Esophagus muscularis mucosa (tissue), 4 donors: ENCODE results near the gene CEP85. TPM values are rescaled to one million over a fixed set of nuclear protein-coding genes. Genes with fewer than 3 reads are reported as not detected.
A peak's percentile ranks its signal among the peaks of the same experiment; 100 is the strongest.

Experiments used
- DNase-seq: peaks from one replicate; pipeline ENCODE4 v3.0.0-alpha.2; 2017; ENCODE audit errors: extremely low spot score
- H3K27ac ChIP-seq, 4 donors: fragments of 200-600 bp; sonication (generic); replicated peaks in 1 of 4; 1 replicate in 3 of 4; 2 replicates in 1 of 4; pipeline ENCODE4 v1.5.1; 2016 to 2019; ENCODE audit warnings: mild to moderate bottlenecking in 1 of 4
- H3K27me3 ChIP-seq, 4 donors: fragments of 200-600 bp; sonication (generic); one replicate each; pipeline versions ENCODE4 v1.5.1 to v1.6.0; 2016 to 2019
- H3K36me3 ChIP-seq, 4 donors: fragments of 200-600 bp; sonication (generic); one replicate each; pipeline ENCODE4 v1.5.1; 2016 to 2019
- H3K4me1 ChIP-seq, 4 donors: fragments of 200-600 bp; sonication (generic); one replicate each; pipeline ENCODE4 v1.5.1; 2016 to 2019
- H3K4me3 ChIP-seq, 4 donors: fragments of 200-600 bp; sonication (generic); 1 replicate in 2 of 4; 2 replicates in 2 of 4; pipeline ENCODE4 v1.5.1; 2016 to 2019; ENCODE audit warnings: mild to moderate bottlenecking in 4 of 4, moderate library complexity in 1 of 4
- H3K9me3 ChIP-seq, 4 donors: fragments of 200-600 bp; sonication (generic); 1 replicate in 3 of 4; 2 replicates in 1 of 4; pipeline ENCODE4 v1.5.1; 2016 to 2019
- CTCF ChIP-seq, 3 experiments: fragments of 200-600 bp in 2 of 3; fragments of 450-650 bp in 1 of 3; sonication (generic) in 2 of 3; IDR thresholded peaks; one replicate each; pipeline ENCODE4 v1.5.1; 2017 to 2019; ENCODE audit warnings: antibody characterized with exemption in 3 of 3, mild to moderate bottlenecking in 2 of 3, moderate library complexity in 1 of 3
- EP300 ChIP-seq: sonication (generic); formaldehyde crosslinking; IDR thresholded peaks from one replicate; pipeline ENCODE4 v1.6.1; 2017; ENCODE audit warnings: antibody characterized with exemption
- POLR2A ChIP-seq: fragments of 450-650 bp; IDR thresholded peaks from one replicate; pipeline ENCODE4 v1.6.1; 2017; ENCODE audit warnings: antibody characterized with exemption, moderate library complexity, mild to moderate bottlenecking, low read depth
- POLR2AphosphoS5 ChIP-seq, 2 donors: sonication (generic); formaldehyde crosslinking; IDR thresholded peaks; one replicate each; pipeline ENCODE4 v1.6.1; 2017; ENCODE audit warnings: antibody characterized with exemption in 2 of 2
- WGBS: methylation state at CpG from one replicate; pipeline ENCODE4 v1.1.5; 2018; 5-methylcytosine and 5-hydroxymethylcytosine counted together
- intact Hi-C: fragments of 100-400 bp; cut with DNase I; formaldehyde crosslinking; loops from one replicate; pipeline ENCODE4 v1.15.1; 2023
- total RNA-seq, 4 donors: library from RNA; depleted of rRNA; stranded (reverse); fragments of >200 nt; gene quantifications; one replicate each; pipeline versions ENCODE4 v1.1.0 to v1.2.1, GENCODE V29; 2016

The CEP85 gene
- total RNA-seq, 4 donors from 2014 or later = 3.0 to 6.3 (median 4.8) TPM

DNA sequence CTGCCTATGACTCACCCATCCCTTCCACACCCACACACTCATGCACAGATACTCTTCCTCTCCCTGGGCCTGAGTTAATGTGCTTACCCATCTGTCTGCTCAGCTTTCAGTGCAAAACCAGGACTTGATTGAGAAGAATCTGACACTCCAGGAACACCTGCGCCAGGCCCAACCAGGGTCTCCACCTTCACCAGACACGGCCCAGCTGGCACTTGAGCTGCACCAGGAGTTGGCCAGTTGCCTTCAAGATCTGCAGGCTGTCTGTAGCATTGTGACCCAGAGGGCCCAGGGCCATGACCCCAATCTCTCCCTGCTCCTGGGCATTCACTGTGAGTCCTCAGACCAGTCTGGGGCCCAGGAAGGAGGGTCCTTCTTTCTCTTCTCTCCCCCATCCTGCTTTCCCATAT lies 42.4 kb downstream of the CEP85 start:
- Histone ChIP-seq H3K4me1 (peaks cover 49 to 60% (median 60%) of the 10 kb centered on the region in 4 donors), H3K36me3 (peaks cover 0 to 68% (median 18%) of the 10 kb centered on the region in 4 donors), H3K4me3 (no peak overlapping the region), H3K27ac (peak overlapping the region; percentile 85 to 96 (median 91)), H3K27me3 (no peaks in the 10 kb centered on the region), H3K9me3 (no peaks in the 10 kb centered on the region)
- 92% methylated on average over 2 of the region's 2 CpGs for WGBS
- intact Hi-C loops = no loop called here
- TF ChIP-seq EP300 (no peak), CTCF (IDR thresholded peaks at IDR 0.05) (no peak), POLR2A (no peak), POLR2AphosphoS5 (IDR thresholded peaks at IDR 0.05) (no peak)
- DNase-seq = no peak

GRCh38 chr1:26277261-26277661 lies 43.3 kb downstream of the CEP85 start:
- Histone ChIP-seq H3K9me3 (no peaks in the 10 kb centered on the region), H3K27ac (peak overlapping the region; percentile 89 to 98 (median 94)), H3K27me3 (no peaks in the 10 kb centered on the region), H3K4me1 (peaks cover 57 to 68% (median 67%) of the 10 kb centered on the region in 4 donors), H3K36me3 (peaks cover 0 to 68% (median 10%) of the 10 kb centered on the region in 4 donors), H3K4me3 (no peak overlapping the region)
- 82% methylated on average over 3 of the region's 3 CpGs for WGBS
- no peak for TF ChIP-seq EP300
- no peak for TF ChIP-seq POLR2A
- no peak for TF ChIP-seq CTCF (IDR thresholded peaks at IDR 0.05)
- TF ChIP-seq POLR2AphosphoS5 (IDR thresholded peaks at IDR 0.05) = no peak
- intact Hi-C loops = no loop called here
- no peak for DNase-seq

GRCh38 chr1:26277719-26278118 lies 43.7 kb downstream of the CEP85 start:
- Histone ChIP-seq H3K27me3 (no peaks in the 10 kb centered on the region), H3K9me3 (no peaks in the 10 kb centered on the region), H3K4me3 (no peak overlapping the region), H3K4me1 (peaks cover 62 to 73% (median 69%) of the 10 kb centered on the region in 4 donors), H3K36me3 (peaks cover 0 to 70% (median 9%) of the 10 kb centered on the region in 4 donors), H3K27ac (peak overlapping the region; percentile 89 to 98 (median 94))
- WGBS = 64% methylated on average over 1 of the region's 1 CpG
- no peak for DNase-seq
- intact Hi-C loops = no loop called here
- TF ChIP-seq POLR2A = no peak
- TF ChIP-seq POLR2AphosphoS5 (IDR thresholded peaks at IDR 0.05) = no peak
- TF ChIP-seq EP300 = no peak
- TF ChIP-seq CTCF (IDR thresholded peaks at IDR 0.05) = no peak

DNA sequence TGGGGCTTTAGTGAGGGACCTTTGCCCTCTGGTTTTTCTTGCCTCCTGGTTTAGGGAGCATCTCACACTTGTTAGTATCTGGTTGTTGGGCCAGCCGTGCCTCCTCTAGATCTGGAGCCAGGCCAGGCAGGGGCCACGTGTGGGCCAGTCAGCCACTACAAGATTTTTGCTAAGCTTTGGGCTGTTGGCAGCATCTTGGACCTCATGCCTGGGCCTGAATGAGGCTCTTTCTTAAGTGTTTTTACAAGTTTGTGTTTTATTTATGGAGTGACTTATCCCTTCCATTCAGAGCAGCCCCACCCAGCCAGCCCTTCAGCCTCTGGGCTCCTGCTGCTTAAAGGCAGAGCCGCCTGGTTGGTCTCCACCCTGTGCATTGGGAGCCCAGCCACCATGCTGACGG lies 44.3 kb downstream of the CEP85 start:
- Histone ChIP-seq H3K27ac (peak overlapping the region; percentile 89 to 98 (median 94)), H3K4me1 (peaks cover 64 to 79% (median 71%) of the 10 kb centered on the region in 4 donors), H3K36me3 (peaks cover 0 to 69% (median 9%) of the 10 kb centered on the region in 4 donors), H3K27me3 (no peaks in the 10 kb centered on the region), H3K4me3 (no peak overlapping the region), H3K9me3 (no peaks in the 10 kb centered on the region)
- 43% methylated on average over 4 of the region's 4 CpGs for WGBS
- DNase-seq = no peak
- intact Hi-C loops = no loop called here
- TF ChIP-seq POLR2A = no peak
- TF ChIP-seq CTCF (IDR thresholded peaks at IDR 0.05) = no peak
- no peak for TF ChIP-seq POLR2AphosphoS5 (IDR thresholded peaks at IDR 0.05)
- no peak for TF ChIP-seq EP300
